ENCODE results near the gene HMOX2. TPM values are rescaled to one million over a fixed set of nuclear protein-coding genes. Genes with fewer than 3 reads are reported as not detected.
A peak's percentile ranks its signal among the peaks of the same experiment; 100 is the strongest.

Gene HMOX2
- total RNA-seq, 6 donors from 2014 or later = 22.0 to 93.9 (median 53.8) TPM

- Histone ChIP-seq H3K27me3 (no peaks in the 10 kb centered on the region), H3K27ac (peak overlapping the region; percentile 52 to 80 (median 78)), H3K4me1 (peaks cover 21 to 48% (median 35%) of the 10 kb centered on the region in 4 donors), H3K4me3 (no peak overlapping the region), H3K36me3 (peaks cover 6 to 43% (median 34%) of the 10 kb centered on the region in 4 donors), H3K9me3 (no peaks in the 10 kb centered on the region)
- 17 to 32% methylated on average over 6 to 7 of the region's 7 CpGs for WGBS, 2 donors
- TF ChIP-seq CTCF (IDR thresholded peaks at IDR 0.05) (no peak), POLR2AphosphoS5 (IDR thresholded peaks at IDR 0.05) (no peak), EP300 (IDR thresholded peaks at IDR 0.05) (no peak), POLR2A (IDR thresholded peaks at IDR 0.05) (no peak)
- DNase-seq = peak in 1 of 2 donors; percentile 40
- ATAC-seq (ENCODE audit: low FRiP score in 2 of 2) = no peak
Measured at GRCh38 chr16:4514606-4515005, 38.4 kb downstream of the HMOX2 start.

GRCh38 chr16:4515611-4516233, 39.5 kb downstream of the HMOX2 start:
- Histone ChIP-seq H3K27ac (peak overlapping the region; percentile 52 to 80 (median 78)), H3K36me3 (peaks cover 0 to 33% (median 26%) of the 10 kb centered on the region in 4 donors), H3K9me3 (no peaks in the 10 kb centered on the region), H3K4me3 (no peak overlapping the region), H3K4me1 (peaks cover 21 to 48% (median 35%) of the 10 kb centered on the region in 4 donors), H3K27me3 (no peaks in the 10 kb centered on the region)
- 35 to 38% methylated on average over 5 of the region's 5 CpGs for WGBS, 2 donors
- ATAC-seq (ENCODE audit: low FRiP score in 2 of 2) (peak in 1 of 2 donors; percentile 65), DNase-seq (no peak)
- no peak for TF ChIP-seq POLR2AphosphoS5 (IDR thresholded peaks at IDR 0.05)
- TF ChIP-seq POLR2A (IDR thresholded peaks at IDR 0.05) = no peak
- TF ChIP-seq EP300 (IDR thresholded peaks at IDR 0.05) = no peak
- no peak for TF ChIP-seq CTCF (IDR thresholded peaks at IDR 0.05)

GRCh38 chr16:4517812-4518680, 41.8 kb downstream of the HMOX2 start:
- 78% methylated on average over 12 of the region's 12 CpGs for WGBS, 2 donors
- no peaks in the 10 kb centered on the region for H3K9me3 ChIP-seq
- peaks cover 0 to 14% (median 6%) of the 10 kb centered on the region in 4 donors for H3K36me3 ChIP-seq
- no peak for DNase-seq
- H3K4me1 ChIP-seq = peaks cover 21 to 34% (median 34%) of the 10 kb centered on the region in 4 donors
- no peak overlapping the region for H3K4me3 ChIP-seq
- H3K27ac ChIP-seq = no peak overlapping the region
- no peak for ATAC-seq (ENCODE audit: low FRiP score in 2 of 2)
- H3K27me3 ChIP-seq = no peaks in the 10 kb centered on the region
- TF ChIP-seq POLR2AphosphoS5 (IDR thresholded peaks at IDR 0.05) (no peak), CTCF (IDR thresholded peaks at IDR 0.05) (peak in 5 of 6 experiments; percentile 20 to 54 (median 41))

- no peak overlapping the region for H3K4me3 ChIP-seq
- H3K27me3 ChIP-seq = no peaks in the 10 kb centered on the region
- peaks cover 8 to 21% (median 20%) of the 10 kb centered on the region in 4 donors for H3K4me1 ChIP-seq
- DNase-seq (no peak), ATAC-seq (ENCODE audit: low FRiP score in 2 of 2) (no peak)
- no peak overlapping the region for H3K27ac ChIP-seq
- no peak for TF ChIP-seq POLR2AphosphoS5 (IDR thresholded peaks at IDR 0.05)
- no peak for TF ChIP-seq POLR2A (IDR thresholded peaks at IDR 0.05)
- TF ChIP-seq CTCF (IDR thresholded peaks at IDR 0.05) = no peak
- TF ChIP-seq EP300 (IDR thresholded peaks at IDR 0.05) = no peak
- no peaks in the 10 kb centered on the region for H3K9me3 ChIP-seq
- 80 to 88% methylated on average over 15 of the region's 15 CpGs for WGBS, 2 donors
- peaks cover 0 to 7% (median 0%) of the 10 kb centered on the region in 4 donors for H3K36me3 ChIP-seq
Measured at GRCh38 chr16:4519274-4520058, 43.3 kb downstream of the HMOX2 start.

Data from upper lobe of left lung (tissue), 6 donors.